NCI-H345 (cell line): ENCODE data around the gene POTEH.
"Not testable (repeated sequence)": the region's sequence is repeated elsewhere in the genome, so short reads cannot be mapped to it uniquely, and the experiment has no call there.

Experiments
- DNase-seq: peaks from one replicate; lab custom pipeline; 2025; lab: John Stamatoyannopoulos, UW

The POTEH gene

DNA sequence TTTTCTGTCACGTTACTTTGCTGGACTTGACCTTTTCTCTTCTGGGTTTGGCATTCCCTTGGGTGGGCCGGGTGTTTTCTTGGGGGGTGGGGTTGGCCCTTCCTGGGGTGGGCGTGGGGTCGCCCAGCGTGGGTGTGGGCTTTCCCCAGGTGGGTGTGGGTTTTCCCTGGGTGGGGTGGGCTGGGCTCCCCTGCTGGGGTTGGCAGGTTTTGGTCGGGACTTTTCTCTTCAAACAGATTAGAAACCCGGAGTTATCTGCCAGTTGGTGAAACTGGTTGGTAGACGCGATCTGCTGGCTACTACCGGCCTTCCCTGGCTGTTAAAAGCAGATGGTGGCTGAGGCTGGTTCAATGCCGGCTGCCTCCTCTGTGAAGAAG, at the start of gene POTEH:
Gene POTEH, plus strand, starts transcription at position 278 of the 377 bp plus-strand sequence. Its CDS starts 52 bp downstream, at position 330.
- DNase-seq = not testable (repeated sequence)

DNA sequence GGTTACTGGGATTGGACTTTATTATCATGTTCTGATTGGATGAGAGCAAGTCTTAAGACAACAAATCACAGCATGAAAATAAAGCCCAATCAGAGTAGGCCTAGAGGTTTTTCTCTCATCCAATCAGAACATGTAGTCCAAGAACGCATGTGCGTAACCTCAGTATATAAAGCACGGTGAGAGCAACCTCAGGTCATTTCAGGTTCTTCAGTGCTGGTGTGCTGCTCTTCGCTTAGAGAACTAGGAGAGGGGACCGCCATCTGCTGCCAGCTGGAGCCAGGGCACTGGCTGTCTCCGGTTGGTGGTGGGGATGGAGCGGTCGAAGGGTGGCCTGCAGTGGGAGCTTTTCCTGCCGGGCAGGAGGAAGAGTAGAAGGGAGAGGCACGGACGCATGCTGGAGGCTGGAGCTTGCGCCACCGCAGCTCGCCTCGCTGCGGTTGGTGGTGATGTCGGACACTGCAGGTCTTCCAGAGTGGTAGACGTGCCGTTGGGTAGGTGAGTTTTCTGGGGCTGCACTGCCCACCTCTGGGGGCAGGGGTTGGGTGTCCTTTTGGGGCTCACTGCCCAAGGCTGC, 47.5 kb upstream of the POTEH start:
- not testable (repeated sequence) for DNase-seq

DNA sequence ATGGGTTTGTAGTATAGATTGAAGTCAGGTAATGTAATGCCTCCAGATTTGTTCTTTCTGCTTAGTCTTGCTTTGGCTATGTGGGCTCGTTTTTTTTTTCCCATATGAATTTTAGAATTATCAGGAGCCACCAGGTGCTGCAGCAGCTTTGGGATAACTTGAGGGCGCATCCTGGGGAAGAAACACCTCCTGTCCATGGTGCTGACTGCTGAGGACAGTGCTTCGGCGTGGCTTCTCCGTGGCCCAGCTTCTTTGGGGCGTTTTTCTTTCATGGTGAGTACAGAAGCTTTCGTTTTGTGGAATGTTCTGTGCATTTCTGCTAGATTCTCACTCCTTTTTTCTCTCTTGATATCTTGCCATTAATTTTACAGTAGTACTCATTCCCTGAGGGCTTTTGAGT, 37.9 kb upstream of the POTEH start:
- DNase-seq = not testable (repeated sequence)

DNA sequence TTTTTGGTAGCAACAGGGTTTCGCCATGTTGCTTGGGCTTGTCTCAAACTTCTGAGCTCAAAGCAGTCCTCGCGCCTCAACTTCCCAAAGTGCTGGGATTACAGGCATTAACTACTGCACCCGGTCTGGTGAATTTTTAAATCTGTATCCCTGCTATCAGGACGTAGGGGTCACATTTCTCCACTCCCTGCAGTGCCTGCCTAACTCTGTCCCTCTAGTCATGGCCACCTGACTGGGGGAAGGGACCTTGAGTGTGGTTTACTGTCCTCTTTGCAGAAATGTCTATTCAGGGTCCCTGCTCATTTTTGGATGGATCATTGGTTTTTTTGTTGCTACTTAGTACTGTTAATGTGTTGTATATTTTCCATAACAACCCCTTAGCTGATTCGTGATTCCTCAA, 37.1 kb upstream of the POTEH start:
- not testable (repeated sequence) for DNase-seq

DNA sequence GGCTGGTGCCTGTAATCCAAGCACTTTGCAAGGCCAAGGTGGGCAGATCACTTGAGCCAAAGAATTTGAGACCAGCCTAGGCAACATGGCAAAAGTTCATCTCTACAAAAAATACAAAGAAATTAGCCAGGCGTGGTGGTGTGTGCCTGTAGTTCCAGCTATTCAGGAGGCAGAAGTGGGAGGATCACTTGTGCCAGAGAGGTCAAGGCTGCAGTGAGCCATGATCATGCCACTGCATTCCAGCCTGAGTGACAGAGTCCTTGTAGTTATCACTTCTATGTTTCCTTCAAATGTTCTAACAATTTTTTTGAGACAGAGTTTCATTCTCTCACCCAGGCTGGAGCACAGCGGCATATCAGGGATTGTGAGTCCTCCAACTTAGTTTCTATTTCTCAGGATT, 36.6 kb upstream of the POTEH start:
- DNase-seq = not testable (repeated sequence)

- DNase-seq = not testable (repeated sequence)
These were observed 28.7 kb upstream of the POTEH start for GRCh38 chr22:15661102-15661501.

- DNase-seq = not testable (repeated sequence)
These were observed 25.1 kb upstream of the POTEH start for GRCh38 chr22:15664682-15665081.

GRCh38 chr22:15665478-15665877, 24.3 kb upstream of the POTEH start:
- not testable (repeated sequence) for DNase-seq

DNA sequence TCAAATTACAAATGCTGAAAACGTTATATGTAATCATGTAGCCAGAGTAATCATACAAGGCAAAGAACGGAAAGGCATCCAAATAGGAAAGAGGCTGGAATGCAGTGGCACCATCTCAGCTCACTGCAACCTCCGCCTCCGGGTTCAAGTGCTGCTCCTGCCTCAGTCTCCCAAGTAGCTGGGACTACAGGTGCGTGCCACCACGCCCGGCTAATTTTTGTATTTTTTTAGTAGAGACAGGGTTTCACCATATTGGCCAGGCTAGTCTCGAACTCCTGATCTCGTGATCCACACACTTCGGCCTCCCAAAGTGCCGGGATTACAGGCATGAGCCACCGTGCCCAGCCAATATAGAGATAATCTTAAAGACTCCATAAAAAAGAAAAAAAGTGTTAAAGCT, 20.4 kb upstream of the POTEH start:
- DNase-seq = not testable (repeated sequence)

- not testable (repeated sequence) for DNase-seq
These were observed 10.1 kb upstream of the POTEH start for GRCh38 chr22:15679702-15680101.

DNA sequence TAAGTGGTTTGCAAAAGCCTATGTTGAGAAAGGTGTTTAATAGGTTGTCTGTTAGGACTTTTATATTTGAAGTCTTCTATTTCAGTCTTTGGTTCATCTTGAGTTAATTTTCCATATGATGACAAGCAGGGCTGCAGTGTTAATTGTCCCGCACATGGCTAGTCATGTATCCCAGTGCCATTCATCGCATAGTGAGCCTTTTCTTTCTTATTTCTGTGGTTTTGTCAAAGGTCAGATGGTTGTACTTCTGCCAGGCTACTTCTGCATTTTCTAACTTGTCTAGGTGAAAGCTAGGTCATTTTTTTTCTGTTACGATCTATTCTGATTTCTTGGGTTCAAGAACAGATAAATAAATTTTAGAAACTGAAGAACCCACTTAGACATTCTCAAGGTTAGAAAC, 5.7 kb upstream of the POTEH start:
- not testable (repeated sequence) for DNase-seq

- not testable (repeated sequence) for DNase-seq
These were observed 5.1 kb upstream of the POTEH start for GRCh38 chr22:15684695-15685094.

GRCh38 chr22:15685641-15686040, 4.2 kb upstream of the POTEH start:
- not testable (repeated sequence) for DNase-seq

DNA sequence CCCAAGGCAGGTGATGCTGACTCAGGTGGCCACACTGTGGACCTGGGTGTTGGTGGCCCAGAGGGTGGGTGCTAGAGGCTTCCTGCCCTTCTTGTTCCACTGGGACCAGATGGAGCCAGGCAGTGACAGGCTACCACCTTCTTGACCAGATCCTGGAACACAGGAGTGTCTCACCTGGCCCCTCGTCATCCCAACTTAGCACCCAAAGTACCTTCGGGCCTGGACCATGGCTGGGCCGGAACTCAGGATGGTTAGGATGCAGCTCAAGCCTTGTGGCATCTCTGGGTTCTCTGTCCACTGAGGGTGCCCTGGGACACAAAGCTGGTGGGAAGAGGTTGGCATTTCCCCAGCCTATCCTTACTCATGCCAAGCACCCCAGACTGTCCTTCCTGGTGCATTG, 2.7 kb upstream of the POTEH start:
- DNase-seq = not testable (repeated sequence)

DNA sequence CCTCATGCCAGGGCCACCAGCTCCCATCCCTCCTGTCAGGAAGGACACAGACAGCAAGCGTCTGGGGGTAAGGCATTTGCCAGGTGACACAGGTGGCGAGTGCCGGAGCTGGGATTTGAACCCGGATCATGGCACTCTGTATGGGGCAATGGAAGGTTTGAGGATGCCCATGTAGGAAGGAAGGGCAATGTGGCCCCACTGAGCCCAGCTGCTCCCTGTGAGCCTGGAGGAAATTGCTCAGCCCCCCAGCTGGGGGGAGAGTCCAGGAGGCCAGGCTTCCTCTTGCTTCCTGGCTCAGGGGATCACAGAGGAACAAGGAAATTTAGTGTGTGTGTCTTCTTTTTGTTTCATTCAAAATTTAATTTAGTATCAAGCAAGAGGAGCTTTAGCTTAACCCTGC, 2.1 kb upstream of the POTEH start:
- DNase-seq = not testable (repeated sequence)

- DNase-seq = not testable (repeated sequence)
These were observed 1.7 kb upstream of the POTEH start for GRCh38 chr22:15688090-15688489.

GRCh38 chr22:15689012-15689748, 646 bp upstream of the POTEH start:
- DNase-seq = not testable (repeated sequence)

DNA sequence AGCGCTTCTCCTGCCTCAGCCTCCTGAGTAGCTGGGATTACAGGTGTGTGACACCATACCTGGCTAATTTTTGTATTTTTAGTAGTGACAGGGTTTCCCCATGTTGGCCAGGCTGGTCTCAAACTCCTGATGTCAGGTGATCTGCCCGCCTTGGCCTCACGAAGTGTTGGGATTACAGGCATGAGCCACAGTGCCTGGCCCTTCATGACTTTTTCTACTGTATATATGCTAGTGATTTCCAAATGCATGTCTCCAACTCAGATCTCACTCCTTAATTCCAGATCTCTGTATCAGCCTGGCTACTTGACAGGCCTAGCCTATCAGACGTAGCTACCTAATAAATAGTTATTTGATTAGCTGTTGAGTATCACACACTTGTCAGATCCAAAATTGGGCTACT, 23.8 kb downstream of the POTEH start:
- not testable (repeated sequence) for DNase-seq

DNA sequence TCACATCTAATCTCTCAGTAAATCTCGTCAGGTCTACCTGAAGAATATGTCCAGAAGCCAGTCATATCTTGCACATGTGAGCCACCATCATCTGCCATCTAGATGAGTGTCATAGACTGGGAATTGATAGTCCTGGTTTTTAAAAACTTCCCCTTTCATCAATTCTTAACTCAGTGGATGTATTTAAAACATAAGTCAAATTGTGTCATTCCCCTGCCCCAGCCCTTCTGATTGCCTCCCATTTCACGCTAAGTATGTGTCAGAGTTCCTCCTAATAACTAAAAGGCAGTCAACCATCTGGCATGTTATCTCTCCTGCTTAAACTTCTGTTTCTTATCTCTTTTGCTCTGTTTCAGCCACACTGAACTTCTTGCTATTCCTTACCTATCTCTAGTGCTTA, 24.3 kb downstream of the POTEH start:
- DNase-seq = not testable (repeated sequence)

DNA sequence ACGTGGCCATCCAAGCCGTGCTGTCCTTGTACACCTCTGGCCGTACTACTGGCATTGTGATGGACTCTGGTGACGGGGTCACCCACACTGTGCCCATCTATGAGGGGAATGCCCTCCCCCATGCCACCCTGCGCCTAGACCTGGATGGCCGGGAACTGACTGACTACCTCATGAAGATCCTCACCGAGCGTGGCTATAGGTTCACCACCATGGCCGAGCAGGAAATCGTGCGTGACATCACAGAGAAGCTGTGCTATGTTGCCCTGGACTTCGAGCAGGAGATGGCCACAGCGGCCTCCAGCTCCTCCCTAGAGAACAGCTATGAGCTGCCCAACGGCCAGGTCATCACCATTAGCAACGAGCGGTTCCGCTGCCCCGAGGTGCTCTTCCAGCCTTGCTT, 32.1 kb downstream of the POTEH start:
- DNase-seq = not testable (repeated sequence)

DNA sequence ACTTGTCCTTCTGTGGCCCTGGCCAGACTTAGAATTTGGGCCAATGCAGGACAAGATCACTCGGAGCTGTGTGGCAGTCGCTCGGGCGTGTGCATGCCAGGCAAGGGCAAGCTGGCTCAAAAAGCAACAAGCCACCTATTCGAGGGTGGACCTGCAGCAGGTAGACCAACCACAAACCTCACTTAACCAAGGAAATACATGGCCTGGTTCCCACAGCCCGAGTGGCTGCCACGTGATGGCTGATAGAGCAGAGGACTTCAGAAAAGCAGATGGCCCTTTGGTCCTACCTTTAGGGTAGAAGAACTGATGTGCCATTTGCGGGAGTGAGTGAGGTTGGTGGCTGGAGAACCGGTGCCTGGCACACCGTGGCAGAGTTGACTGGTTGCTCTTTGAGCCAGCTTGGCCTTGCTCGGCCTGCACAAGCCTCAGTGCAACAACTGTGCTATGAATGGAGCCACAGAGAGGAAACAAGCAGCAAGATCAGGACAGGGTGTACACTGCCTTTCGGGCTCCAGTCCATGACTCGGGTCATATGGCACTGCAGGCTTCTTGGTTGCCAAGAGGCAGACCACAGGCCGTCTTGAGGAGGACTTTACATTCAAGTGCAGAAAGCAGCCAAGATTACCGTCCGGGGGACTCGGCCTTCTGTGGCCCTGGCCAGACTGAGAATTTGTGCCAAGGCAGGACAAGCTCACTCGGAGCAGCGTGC, 39.5 kb downstream of the POTEH start:
- not testable (repeated sequence) for DNase-seq

- not testable (repeated sequence) for DNase-seq
These were observed 41.2 kb downstream of the POTEH start for GRCh38 chr22:15731023-15731422.

DNA sequence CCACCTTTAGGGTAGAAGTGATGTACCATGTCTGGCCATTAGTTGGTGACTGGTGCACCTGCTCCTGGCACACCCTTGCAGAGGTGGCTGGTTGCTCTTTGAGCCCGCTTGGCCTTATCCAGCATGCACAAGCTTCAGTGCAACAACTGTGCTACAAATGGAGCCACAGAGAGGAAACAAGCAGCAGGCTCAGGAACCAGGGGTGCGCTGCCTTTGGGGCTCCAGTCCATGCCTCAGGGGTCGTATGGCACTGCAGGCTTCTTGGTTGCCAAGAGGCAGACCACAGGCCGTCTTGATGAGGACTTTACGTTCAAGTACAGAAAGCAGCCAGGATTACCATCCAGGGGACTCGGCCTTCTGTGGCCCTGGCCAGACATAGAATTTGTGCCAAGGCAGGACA, 44.6 kb downstream of the POTEH start:
- DNase-seq = not testable (repeated sequence)
